Ishikawa (cell line): ENCODE measurements around the gene BPNT1.

Source experiments
- CEBPB ChIP-seq: IDR thresholded peaks from 2 replicates; pipeline ENCODE4 v1.6.1; 2012
- CREB1 ChIP-seq: IDR thresholded peaks from 2 replicates; pipeline ENCODE4 v1.6.1; 2012; ENCODE audit warnings: low read depth
- EGR1 ChIP-seq: IDR thresholded peaks from 2 replicates; pipeline ENCODE4 v1.6.1; 2012
- EP300 ChIP-seq: IDR thresholded peaks from 2 replicates; pipeline ENCODE4 v1.6.1; 2012; ENCODE audit warnings: borderline replicate concordance
- FOXM1 ChIP-seq: IDR thresholded peaks from 2 replicates; pipeline ENCODE4 v1.6.1; 2012; ENCODE audit warnings: low read depth, borderline replicate concordance
- NFIC ChIP-seq: IDR thresholded peaks from 2 replicates; pipeline ENCODE4 v1.6.1; 2012
- RAD21 ChIP-seq: IDR thresholded peaks from 2 replicates; pipeline ENCODE4 v1.6.1; 2012; ENCODE audit warnings: low read depth
- TAF1 ChIP-seq: IDR thresholded peaks from 2 replicates; pipeline ENCODE4 v1.6.1; 2012; ENCODE audit warnings: low read depth, mild to moderate bottlenecking
- TCF12 ChIP-seq: IDR thresholded peaks from 2 replicates; pipeline ENCODE4 v1.6.1; 2012; ENCODE audit warnings: low read depth
- TEAD4 ChIP-seq: IDR thresholded peaks from 2 replicates; pipeline ENCODE4 v1.6.1; 2012
- YY1 ChIP-seq: IDR thresholded peaks from 2 replicates; pipeline ENCODE4 v1.6.1; 2012; ENCODE audit warnings: low read depth
- ZBTB7A ChIP-seq: IDR thresholded peaks from 2 replicates; pipeline ENCODE4 v1.6.1; 2012; ENCODE audit warnings: low read depth
- TF ChIP-seq, protein P1 (sequence below): IDR thresholded peaks from 2 replicates; pipeline ENCODE4 v1.6.1; 2012
- TF ChIP-seq, protein P2 (sequence below): IDR thresholded peaks from 2 replicates; pipeline ENCODE4 v1.6.1; 2012; ENCODE audit warnings: low read depth, mild to moderate bottlenecking
- TF ChIP-seq, protein P3 (sequence below): IDR thresholded peaks from 2 replicates; pipeline ENCODE4 v1.6.1; 2012

BPNT1 gene

DNA sequence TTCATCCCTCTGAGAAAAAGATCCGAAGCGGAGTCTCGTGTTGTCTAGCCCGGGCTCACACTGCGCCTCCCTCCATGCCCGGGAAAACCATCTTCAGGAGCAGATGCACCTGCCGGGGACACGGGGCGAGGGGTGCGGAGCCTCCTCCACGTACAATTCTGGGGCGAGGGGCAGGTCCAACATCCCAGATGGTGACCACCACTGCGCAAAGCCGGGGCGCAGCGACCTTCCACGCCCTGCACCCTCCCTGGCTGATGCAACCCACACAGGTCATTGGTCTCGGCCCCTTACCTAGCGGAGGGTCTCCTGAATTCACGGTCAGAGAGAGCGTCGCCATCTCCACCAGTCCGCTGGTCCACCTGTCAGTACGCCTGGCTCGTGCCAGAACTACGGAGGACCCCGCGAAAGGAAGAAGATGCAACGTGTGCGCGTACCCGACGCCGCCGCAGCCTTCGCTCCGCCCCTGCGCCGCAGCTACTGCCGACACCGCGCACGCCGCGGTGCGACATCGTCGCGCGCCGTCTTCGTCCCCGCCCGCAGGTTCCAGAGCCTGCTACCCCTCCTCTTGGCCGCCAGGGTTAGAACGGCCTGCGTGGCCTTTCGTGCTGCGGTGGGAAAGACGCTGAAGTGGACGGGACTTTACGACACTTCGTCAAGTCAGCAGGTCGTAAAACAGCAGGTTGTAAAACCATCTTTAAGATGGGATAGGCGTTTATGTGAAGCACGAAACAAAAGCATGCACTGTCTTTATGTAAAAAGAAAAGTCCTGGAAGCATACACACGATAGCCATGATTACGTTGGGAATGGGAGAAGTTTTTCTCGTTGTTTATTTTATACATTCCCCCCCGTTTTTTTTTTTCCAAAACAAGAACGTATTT, 43.3 kb downstream of the BPNT1 start, which contains the start of gene EPRS1:
Gene EPRS1, minus strand, starts transcription at position 454 of the 879 bp plus-strand sequence. Its CDS starts 117 bp downstream, at position 337.
- TF ChIP-seq, protein P1, sequence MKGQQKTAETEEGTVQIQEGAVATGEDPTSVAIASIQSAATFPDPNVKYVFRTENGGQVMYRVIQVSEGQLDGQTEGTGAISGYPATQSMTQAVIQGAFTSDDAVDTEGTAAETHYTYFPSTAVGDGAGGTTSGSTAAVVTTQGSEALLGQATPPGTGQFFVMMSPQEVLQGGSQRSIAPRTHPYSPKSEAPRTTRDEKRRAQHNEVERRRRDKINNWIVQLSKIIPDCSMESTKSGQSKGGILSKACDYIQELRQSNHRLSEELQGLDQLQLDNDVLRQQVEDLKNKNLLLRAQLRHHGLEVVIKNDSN = 0 out of 2 replicates have a peak, but pooled peaks have one; percentile 38
- TF ChIP-seq TAF1 = peak; percentile 79
- TF ChIP-seq EP300 = no peak
- peak; percentile 22 for TF ChIP-seq CEBPB
- no peak for TF ChIP-seq NFIC
- no peak; the same call in 1 of the 2 replicates for TF ChIP-seq ZBTB7A
- 0 out of 2 replicates have a peak, but pooled peaks have one; percentile 7 for TF ChIP-seq EGR1
- TF ChIP-seq, protein P2, sequence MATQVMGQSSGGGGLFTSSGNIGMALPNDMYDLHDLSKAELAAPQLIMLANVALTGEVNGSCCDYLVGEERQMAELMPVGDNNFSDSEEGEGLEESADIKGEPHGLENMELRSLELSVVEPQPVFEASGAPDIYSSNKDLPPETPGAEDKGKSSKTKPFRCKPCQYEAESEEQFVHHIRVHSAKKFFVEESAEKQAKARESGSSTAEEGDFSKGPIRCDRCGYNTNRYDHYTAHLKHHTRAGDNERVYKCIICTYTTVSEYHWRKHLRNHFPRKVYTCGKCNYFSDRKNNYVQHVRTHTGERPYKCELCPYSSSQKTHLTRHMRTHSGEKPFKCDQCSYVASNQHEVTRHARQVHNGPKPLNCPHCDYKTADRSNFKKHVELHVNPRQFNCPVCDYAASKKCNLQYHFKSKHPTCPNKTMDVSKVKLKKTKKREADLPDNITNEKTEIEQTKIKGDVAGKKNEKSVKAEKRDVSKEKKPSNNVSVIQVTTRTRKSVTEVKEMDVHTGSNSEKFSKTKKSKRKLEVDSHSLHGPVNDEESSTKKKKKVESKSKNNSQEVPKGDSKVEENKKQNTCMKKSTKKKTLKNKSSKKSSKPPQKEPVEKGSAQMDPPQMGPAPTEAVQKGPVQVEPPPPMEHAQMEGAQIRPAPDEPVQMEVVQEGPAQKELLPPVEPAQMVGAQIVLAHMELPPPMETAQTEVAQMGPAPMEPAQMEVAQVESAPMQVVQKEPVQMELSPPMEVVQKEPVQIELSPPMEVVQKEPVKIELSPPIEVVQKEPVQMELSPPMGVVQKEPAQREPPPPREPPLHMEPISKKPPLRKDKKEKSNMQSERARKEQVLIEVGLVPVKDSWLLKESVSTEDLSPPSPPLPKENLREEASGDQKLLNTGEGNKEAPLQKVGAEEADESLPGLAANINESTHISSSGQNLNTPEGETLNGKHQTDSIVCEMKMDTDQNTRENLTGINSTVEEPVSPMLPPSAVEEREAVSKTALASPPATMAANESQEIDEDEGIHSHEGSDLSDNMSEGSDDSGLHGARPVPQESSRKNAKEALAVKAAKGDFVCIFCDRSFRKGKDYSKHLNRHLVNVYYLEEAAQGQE = no peak
- TF ChIP-seq TEAD4 = peak; percentile 41; the same call in 1 of the 2 replicates
- no peak for TF ChIP-seq RAD21
- no peak for TF ChIP-seq FOXM1
- no peak; the same call in 1 of the 2 replicates for TF ChIP-seq TCF12
- TF ChIP-seq, protein P3, sequence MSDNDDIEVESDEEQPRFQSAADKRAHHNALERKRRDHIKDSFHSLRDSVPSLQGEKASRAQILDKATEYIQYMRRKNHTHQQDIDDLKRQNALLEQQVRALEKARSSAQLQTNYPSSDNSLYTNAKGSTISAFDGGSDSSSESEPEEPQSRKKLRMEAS = peak; percentile 85
- TF ChIP-seq CREB1 = peak; percentile 71
- peak; percentile 64; the same call in 1 of the 2 replicates for TF ChIP-seq YY1

DNA sequence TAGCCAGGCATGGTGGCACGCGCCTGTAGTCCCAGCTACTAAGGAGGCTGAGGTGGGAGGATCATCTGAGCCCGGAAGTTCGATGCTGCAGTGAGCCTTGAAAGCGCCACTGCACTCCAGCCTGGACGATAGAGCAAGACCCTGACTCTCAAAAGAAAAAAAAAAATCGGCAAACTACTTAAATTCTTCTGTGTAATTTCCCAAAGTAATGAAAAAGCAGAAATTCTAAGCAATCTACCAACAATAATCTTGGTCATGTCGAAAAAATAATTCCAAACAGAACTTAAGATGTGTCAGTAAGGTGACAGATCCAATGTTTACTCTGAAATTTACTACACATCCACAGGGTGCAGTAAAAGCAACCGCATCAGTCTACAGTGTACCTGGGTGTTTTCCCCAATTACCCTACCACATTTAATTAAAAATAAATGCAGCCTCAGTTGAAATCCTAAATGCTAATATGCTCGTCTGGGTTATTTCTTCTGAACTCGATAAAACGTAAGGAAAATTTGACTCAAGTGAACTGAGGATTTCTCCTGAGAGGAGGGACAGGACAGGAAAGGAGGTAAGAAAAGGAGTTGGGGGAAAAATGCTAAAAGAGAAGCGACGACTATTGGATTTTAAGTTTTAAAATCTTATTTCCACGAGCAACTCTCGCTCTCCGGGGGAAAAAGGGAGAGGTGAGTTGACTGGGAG, 44.1 kb downstream of the BPNT1 start:
- no peak for TF ChIP-seq YY1
- TF ChIP-seq CREB1 = no peak
- no peak for TF ChIP-seq EGR1
- no peak for TF ChIP-seq TCF12
- TF ChIP-seq, protein P2 = no peak
- TF ChIP-seq ZBTB7A = no peak
- no peak for TF ChIP-seq EP300
- no peak for TF ChIP-seq FOXM1
- TF ChIP-seq, protein P3 = no peak
- TF ChIP-seq CEBPB = no peak
- TF ChIP-seq TEAD4 = no peak
- no peak for TF ChIP-seq RAD21
- TF ChIP-seq, protein P1 = no peak
- TF ChIP-seq TAF1 = no peak
- TF ChIP-seq NFIC = no peak

DNA sequence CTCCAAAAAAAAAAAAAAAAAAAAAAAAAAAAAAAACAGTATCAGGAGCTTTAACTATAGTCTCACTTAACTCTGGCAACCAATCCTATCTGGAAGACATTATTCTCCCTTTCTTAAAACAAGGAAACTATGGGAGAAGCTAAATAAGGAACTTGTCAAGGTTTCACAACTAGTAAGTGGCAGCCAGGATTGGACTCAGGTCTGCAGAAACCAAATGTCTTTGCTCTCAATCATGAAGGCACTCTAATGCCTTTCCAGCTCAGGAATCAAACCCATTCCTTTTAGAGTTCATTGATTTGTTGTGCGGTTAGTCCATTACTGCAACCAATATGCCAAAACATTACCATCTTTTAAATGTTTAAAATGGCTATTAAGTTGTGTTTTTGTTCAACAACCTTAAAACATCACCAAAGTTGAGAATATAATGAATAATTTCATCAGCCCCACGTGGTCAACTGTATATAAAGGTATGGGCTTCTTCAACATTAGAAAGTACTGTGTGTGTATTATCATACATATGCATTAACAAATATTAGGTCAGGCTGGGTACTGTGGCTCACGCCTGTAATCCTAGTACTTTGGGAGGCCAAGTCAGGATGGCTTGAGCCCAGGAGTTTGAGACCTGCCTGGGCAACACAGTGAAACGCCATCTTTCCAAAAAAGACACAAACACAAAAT, 44.8 kb downstream of the BPNT1 start:
- TF ChIP-seq TCF12 (no peak), TEAD4 (no peak), EGR1 (no peak), TAF1 (no peak), ZBTB7A (no peak), CREB1 (no peak), CEBPB (no peak), FOXM1 (no peak), EP300 (no peak)
- TF ChIP-seq, protein P3 = no peak
- TF ChIP-seq, protein P2 = no peak
